ENCODE results near the gene TM4SF1.

DNA sequence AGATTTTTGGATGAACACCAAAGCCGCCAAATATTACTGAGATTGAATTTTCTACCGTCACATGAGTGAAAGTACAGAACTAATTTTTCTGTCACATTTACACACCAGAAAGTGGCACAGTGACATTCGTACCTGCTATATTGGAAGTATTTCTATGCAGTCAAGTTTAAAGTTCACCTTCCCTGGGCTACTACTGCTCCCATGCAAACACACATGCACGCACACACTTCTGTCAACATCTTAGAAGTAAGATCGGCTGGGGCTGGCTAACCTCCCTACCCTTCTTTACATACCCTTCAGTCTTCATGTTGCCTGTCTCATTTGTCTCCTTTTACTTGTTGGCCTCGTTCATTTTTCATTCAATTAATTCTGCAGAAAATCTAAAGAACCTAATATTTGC, 19.0 kb upstream of the TM4SF1 start:
- TF ChIP-seq CTCF (IDR thresholded peaks at IDR 0.05; ENCODE audit: poor library complexity, severe bottlenecking), result no peak
- no peak for TF ChIP-seq EP300 (conservative IDR thresholded peaks at IDR 0.05; ENCODE audit: poor library complexity, severe bottlenecking)
- TF ChIP-seq TAF1 (IDR thresholded peaks at IDR 0.05; ENCODE audit: low read depth), result no peak

Measured in neural cell (in vitro differentiated cells).